HG03565 (cell line): ENCODE results near the gene ITPR1.

Source experiments
- ATAC-seq: cut with Tn5 transposase; IDR thresholded peaks from one replicate; pipeline ENCODE4 v1.9.1; 2021; ENCODE audit warnings: mild to moderate bottlenecking, moderate library complexity; ENCODE audit not compliant: unreplicated experiment

The ITPR1 gene

DNA sequence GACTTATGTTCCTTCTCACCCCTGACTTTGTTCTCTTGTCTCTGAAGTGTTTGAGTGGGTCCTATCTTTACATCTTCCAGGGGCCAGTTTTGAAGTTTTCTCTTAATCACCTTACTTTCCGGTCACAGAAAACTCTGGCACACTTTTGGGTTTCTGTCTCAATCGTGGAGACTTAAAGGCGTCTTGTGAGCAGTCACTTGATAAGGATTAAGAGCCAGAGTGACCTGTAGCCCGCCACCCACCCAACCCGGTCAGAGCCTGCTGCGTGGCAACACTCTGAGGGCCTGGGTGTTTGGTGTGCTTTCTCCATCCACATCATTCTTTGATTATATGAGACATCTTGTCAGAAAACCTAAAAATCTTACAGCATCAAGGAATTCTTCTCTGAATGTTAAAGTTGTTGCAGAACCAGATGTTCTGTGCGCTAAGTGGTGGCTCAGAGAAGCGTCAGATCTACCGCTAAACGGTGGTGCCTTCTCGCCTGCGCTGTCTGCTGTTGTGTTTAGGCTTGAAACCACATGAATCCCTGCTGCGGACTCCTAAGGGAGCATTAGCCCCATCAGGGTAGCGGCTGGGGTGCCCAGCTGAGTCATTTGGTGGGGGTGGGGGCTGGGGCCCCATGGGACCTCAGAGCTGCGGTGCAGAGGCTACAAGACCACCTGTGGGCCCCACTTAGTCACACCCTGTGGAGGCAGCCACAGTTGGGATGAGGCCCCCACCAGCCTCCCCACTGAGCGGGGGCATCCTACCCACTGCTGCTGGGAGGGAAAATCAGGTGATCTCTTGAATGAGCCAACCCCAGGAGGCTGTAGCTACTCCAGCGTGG, 327.4 kb downstream of the ITPR1 start:
- ATAC-seq: no peak

DNA sequence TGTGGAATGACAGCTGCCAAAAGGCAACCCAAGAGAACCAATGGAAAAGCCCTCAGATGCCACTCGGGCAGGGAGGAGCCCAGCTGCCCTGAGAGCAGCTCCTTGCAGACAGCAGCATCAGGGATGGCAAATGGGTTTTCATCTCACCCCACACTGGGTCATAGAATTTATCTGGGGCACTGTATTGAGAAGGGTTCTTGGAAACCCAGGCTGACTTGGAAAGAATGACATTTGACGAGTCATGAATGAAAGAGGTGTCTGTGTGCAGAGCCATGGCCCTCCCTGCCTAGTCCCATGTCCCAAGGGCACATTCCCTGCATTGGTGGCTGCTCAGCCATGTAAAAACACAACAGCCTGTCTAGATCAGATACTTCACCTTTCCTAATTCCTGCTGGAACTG, 328.2 kb downstream of the ITPR1 start:
- no peak for ATAC-seq

DNA sequence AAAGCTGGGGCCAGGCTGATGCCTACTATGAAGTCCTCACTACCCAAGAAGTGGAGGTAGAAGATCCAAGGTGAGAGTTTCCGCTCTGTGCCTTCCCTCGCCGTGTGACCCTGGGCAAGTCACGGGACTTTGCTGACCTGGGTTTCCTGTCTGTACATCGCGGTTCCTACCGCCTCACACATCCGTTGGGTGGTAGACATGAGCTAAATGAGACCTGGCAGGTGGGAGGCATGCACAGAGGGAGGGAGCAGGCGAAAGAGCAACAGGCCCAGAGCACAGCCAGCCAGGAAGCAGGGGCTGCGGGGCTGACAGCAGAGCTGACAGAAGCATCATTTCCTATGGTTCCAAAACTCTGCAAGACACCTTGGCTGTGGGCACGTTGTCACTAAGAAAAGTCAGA, 328.8 kb downstream of the ITPR1 start:
- ATAC-seq: no peak

DNA sequence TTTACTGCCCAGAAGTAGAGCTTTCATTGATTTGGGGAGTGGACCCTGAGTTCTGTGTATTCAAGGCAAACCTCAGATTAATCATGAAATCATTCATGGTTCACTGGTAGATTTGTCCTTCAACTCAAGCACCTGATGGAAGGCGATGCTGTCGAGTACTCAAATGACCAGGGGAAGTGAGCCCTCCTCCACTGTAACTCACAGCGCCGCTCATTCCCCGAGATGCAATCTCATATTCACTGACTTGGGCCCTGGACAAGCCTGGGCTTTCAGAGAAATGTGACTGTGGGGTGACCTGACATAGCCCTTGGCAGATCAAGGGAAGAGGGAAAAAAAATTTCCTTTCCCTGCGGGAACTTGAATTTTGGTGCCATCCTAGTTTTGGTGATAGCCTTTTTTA, 329.4 kb downstream of the ITPR1 start:
- ATAC-seq: no peak

DNA sequence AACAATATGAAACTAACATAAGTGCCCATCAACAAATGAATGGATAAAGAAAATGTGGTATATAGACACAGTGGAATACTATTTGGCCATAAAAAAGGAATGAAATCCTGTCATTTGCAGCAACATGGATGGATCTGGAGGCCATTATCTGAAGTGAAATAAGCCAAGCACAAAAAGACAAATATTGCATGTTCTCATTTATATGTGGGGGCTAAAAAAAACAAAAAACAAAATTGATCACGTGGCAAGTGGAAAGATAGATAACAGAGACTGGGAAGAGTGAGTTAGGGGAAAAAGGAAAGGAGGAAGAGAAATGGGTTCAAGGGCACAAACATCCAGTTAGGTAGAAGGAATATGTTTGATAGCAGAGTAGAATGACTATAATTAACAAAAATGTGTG, 330.2 kb downstream of the ITPR1 start:
- no peak for ATAC-seq

DNA sequence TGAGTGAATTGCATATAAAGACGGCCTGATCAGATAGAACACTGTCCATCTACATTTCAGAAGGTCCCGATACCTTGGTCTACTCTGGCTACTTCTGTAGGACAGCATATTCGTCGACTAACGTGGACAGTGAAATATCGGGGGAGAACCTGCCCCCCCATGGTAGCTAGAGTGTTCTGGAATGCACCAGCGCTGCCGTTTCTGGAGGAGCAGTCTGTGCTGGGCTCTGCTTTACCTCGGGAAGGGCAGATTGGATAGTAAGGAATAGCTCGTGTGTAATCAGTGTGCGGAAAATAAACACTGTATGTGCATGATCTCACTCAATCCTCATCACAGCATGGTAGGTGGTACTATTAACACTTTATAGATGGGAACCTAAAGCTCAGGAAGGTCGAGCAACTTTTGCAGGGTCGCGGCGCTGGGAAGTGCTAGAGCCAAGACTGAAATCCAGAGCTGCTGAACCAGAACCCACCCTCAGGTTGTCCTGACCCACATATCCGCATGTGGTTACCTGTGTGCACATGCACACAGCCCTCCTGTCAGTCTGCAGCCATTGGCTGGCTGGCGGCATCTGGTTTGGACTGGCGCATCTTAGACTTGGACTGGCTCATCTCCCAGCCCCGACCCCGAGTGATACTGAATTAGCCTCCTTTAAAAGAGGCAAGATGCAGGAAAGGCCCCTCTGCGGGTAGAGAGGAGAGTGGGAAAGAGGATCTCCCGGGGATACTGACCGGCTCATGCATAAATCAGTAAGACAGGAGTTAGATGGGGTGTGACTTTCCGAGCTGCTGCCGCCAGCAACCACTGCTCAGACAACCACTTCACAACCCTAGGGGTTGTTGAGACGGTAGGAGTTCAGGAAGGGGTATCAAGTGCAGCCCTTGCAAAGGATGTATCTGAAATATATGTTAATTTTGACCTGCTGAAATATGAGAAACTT, 331.1 kb downstream of the ITPR1 start:
- no peak for ATAC-seq

DNA sequence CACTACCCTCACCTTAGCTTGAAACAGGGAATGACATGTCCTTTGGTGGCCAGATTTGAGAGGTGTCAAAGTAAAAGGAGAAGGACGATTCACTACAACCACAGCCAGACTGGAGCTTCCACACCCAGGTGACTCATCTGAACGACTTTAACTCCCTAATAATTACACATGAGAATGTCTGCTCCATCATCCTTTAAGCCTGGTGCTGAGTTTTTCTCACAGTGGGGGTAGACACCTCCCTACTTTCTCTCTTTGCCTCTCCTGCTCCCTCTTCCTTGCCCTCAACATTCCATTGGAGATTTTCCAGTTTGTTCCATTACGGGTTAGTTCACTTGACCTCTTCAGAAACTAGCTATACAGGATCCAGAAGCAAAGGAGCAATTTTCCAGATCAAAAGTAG, 331.8 kb downstream of the ITPR1 start:
- ATAC-seq: no peak

DNA sequence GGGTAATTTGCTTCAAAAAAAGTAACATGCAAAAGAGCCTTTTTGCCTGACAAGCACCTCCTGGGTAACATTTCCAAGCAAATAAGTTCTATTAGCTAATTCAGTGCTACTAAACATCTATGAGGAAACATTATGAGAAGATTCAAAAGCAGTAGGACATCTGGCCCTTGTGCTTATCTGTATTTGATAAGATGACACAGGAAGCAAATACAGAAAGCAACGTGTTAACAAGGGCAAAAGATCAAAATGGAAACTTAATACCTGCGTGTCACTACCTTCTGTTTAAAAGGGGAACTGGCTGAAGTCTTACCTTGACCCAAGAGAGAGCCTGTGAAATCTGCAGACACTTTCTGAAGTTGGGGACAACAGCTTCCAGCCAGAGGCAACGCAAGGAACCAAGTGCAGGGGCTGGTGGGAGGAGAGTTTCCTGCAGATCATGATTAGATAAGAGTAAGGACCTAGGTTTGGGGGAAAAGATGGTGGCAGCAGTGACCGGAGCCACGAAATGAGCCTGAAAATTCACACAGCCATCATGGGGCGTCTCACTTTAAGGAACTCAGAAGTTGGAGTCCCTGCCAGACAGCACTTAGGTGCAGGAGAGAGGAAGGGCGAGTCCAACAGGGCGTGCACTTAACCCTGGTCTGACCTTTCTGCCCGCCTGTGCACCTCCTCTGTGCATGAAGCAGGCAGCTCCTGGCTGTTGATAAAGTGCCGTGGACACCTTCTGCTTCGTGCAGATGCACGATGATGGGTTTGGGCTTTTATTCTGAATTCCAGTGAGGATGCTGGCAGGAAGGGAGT, 332.5 kb downstream of the ITPR1 start:
- ATAC-seq: no peak

DNA sequence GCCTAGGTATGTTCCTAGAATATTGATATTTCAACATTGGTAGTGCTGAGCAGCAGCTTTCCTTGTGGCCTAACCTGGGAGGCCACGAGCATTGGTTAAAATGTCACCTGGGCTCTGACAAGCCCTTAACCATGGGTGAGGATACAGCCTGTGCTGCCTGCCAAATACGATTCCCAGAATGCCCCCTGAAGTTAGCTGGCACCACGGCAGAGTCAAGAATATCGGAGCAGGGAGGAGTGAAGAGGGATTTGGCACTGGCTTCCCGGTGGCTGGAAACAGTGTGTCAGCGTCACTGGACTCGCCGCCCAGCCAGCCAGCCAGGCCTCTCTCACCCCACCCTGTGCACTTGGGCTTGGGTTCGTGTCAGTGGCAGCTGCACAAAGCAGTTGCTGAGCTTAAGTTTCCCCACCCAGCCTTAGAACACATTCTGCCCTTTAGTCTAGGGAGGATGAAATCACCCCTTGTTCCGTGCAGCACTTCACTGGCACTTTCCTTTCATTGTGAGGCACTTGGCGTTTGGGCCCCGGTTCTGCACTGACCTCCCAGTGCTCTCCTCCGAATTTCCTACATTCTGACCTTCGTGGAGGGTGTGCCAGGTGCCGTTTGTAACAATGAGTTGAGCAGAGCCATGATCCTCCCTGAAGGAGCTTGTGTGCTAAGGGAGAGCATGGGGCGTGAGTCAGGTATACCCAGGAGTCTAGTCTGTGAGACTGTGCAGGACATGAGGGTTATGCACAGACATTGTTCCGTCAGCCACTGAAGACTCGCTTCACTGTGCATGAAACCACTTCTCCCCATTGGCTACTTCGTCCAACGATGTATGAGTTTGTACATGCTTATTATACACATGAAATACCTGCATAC, 333.3 kb downstream of the ITPR1 start:
- ATAC-seq: no peak

DNA sequence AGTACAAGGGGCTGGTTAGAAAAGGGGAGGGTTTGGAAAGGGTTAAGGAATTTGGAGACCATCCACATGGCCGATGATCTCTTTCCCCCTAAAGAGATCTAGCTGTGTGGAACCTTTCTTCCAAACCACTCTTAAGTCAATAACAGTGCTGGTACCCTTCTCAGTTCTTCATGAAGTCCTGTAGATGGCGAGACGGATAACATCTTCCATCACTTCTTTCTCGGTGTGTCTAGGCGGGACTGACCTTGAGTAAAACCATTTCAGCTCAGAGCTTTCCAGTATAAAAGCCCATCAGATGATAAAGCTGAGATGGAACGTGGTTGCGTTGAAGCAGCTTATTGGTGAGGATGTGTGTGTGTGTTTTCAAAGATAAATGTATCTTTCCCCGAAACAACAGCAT, 334.6 kb downstream of the ITPR1 start:
- no peak for ATAC-seq

DNA sequence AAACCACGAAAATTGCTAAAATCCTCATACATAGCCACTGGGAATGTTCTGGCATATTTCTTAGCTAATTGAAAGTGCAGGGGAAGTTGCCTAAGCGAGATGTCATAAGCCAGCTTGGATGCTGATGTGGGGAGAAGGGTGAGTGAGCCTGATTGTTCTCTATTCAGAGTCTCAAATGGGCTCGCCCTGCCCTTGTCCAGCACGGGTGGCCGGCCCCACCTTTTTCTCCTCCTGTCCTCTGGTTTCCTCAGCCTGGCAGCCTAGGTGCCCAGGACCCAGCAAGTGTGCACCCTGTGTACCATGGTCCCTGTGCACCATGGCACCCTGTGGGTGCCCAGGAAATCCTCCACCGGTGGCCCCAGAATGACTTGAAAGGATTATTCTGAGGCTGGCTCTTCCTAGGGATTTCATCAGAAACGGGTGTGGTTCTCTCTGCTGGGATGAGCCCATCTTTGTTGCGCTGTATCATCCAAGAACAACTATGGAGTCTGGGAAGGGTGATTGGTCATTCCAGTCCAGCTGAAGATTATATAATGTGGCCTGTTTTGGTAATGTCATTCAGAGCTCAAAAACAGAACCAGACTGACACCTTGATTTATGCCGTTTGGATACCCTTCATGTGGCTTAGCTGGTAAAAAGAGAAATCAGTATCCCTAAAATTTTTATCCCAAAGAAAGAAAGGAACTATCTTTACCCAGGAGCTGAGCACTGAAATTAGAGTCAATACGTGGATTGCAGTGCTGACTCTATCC, 335.3 kb downstream of the ITPR1 start:
- no peak for ATAC-seq

DNA sequence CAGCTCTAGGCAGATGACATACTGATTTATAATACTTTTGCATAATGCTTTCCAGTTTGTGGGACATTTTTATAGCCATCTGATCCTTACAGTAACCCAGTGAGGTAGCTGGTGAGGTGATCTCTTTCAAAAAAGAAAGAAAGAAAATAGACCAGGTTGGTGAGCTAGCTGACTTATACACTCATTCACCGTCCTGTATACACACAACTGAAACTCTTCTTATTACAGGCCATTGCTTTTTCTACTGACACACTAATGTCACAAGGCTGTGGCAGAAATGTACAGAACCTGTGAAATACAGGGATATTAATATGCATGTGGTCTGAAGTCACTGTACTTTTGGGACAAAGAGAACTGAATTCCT, 335.9 kb downstream of the ITPR1 start:
- no peak for ATAC-seq

DNA sequence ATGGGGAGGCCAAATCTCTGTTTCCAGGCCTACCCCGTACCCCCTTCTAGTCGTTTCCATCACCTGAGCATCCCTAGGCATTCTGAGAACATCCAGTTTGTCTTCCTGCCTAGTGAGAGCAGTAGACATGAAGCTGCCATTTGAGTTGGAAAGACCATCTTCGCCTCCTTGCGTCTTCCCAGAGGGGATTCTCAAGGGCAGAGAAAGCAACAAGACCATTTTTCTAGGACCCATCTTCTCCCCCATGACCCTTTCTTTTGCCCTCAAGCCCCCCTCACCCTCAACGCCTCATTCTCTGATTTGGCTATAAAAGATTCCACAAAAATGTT, 337.4 kb downstream of the ITPR1 start:
- no peak for ATAC-seq

DNA sequence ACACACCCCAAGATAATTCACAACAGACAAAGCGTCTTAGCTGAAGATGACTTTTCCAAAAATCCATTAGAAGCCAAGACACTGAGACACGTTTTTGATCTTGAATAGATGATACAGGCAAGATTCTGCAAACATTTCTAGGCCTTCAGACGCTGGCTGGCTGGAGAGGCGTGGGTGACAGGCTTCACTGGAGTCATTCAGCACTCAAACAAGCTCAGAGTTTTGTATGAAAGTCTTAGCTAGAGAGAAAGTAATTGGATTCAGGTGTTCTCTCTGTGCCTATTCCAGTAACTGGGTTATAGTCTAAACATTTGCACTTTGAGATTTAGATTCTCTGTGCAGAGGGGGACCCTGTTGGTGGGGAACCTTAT, 338.4 kb downstream of the ITPR1 start:
- no peak for ATAC-seq

DNA sequence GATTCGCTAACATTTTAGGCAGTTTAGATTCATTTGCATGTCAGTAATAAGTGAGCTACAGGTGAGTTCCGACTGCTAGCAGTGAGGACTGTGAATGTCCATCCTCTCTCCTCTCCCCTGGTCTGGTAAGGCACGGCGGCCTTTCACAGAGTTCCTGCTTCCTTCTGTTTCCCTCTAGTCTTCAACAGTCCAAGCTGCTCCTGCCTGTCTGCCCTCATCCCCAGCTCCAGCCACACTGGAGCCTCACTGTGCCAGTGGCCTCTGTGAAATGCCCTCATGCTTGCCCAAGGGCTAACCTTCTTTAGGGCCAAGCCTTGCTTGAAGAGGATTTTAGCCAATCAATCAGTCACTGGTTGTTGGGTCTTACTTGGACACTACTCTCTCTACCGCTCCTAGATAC, 340.3 kb downstream of the ITPR1 start:
- no peak for ATAC-seq

DNA sequence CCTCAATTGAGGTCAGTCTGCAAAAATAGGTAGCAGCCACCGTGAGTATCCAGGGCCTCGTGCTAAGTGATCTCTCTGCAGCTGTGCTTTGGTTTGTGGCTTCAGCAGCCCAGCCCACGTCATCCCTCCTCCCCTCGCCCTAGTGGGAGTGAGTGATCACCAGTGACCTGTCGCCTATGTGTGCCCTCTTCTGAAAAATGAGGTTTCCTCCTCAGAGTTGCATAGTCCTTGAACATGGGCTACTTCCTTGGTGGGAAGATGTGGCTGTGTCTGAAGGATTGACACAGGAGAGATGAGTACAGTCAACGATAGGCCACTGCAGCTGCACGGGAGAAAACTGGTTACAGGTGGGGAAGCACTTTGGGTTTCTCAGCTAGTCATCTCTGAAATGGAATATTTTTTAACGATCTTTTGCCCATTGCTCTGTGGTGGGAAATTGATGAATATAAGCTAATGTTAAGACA, 341.3 kb downstream of the ITPR1 start:
- peak; percentile 42 for ATAC-seq

DNA sequence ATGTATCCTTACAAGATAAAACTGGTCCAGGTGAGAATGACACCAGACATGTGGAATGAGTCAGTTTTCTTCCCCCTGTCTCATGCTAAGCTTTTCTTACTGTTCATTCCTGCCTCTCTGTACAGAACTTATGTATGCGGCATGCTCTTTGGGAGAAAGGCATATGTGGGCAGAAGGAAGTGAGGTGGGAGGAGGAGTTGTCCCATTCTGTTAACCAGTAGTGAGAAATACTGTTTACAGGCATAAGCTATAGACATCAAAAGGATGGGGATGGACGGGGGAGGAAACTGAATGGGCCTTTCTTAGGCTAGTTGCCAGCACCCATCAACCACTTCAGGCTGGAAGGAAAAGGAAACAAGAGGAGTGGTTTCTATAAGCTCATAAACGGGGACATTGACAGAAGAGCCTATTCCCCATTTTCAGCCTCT, 342.5 kb downstream of the ITPR1 start:
- no peak for ATAC-seq

DNA sequence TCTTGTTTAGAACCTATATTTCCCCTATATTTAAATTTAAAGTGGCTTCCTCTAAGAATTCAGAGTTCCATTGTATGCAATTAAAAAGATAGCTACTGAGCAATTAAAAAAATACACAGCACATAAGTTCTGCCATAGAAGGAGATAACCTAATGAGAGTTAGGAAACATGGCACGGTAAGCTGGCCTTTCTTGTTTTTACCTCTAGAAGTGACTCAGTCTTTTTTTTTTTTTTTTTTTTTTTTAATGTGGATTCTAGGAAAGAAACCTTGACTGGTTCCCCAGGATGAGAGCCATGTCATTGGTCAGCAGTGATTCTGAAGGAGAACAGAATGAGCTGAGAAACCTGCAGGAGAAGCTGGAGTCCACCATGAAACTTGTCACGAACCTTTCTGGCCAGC, 343.4 kb downstream of the ITPR1 start:
- ATAC-seq: no peak

DNA sequence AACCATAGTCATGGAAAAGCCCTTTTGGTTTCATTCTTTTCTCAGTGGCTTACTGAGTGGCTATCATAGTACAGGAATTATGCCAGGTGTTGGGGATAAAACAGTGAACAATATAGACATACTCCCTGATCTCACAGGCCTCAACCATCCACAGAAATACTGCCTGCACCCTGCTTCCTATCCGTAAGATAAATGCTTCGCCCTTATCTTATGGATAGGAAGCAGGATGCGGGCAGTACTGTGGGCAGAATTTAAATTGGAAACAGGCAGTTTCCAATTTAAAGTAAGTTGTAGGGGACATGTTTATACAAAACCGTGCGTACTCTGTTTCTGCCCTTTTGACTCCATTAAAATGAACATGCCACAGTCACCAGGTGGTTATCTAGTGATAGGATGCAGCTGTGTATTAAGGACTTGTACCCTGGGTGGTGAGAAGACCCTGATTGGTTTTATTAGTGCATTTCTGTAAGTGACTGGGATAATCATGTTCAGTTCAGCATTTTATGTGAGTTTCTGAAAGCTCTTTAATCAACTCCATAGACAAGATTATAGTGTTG, 344.3 kb downstream of the ITPR1 start:
- ATAC-seq: no peak
